ENCODE data around the gene DCHS1.

The DCHS1 gene

GRCh38 chr11:6673523-6674218 is 18.1 kb upstream of the DCHS1 start:
- no peak for DNase-seq (ENCODE audit: low read depth, low spot score)
- no peak overlapping the region for H3K4me3 ChIP-seq (ENCODE audit: low read length)

GRCh38 chr11:6671991-6672390 is 16.4 kb upstream of the DCHS1 start:
- no peak overlapping the region for H3K4me3 ChIP-seq (ENCODE audit: low read length)
- DNase-seq (ENCODE audit: low read depth, low spot score), result no peak

GRCh38 chr11:6670202-6670830 is 14.7 kb upstream of the DCHS1 start:
- no peak for DNase-seq (ENCODE audit: low read depth, low spot score)
- no peak overlapping the region for H3K4me3 ChIP-seq (ENCODE audit: low read length)

GRCh38 chr11:6667733-6668374 is 12.2 kb upstream of the DCHS1 start:
- peak; percentile 79 for DNase-seq (ENCODE audit: low read depth, low spot score)
- no peak overlapping the region for H3K4me3 ChIP-seq (ENCODE audit: low read length)

GRCh38 chr11:6666302-6667183 is 10.9 kb upstream of the DCHS1 start:
- DNase-seq (ENCODE audit: low read depth, low spot score), result no peak
- H3K4me3 ChIP-seq (ENCODE audit: low read length), result no peak overlapping the region

DNA sequence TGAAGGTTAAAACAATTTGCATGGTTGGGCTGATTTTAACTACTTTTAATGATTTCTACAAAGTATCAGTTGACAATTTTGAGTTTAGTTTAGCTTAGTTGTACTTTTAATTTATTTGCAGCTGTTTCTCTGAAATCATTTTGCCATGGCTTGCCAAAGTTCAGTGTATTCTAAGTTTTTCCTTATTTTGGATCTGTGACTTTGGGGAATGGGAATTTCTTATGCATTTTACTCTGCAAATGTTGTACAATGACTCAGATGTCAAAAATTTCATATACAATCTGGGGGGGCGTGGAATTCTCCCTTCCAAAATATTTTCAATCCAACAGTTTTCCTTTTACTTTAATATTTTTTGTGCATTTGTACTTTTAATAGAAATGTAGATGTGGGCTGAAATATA is 8.9 kb upstream of the DCHS1 start:
- DNase-seq (ENCODE audit: low read depth, low spot score), result no peak
- no peak overlapping the region for H3K4me3 ChIP-seq (ENCODE audit: low read length)

DNA sequence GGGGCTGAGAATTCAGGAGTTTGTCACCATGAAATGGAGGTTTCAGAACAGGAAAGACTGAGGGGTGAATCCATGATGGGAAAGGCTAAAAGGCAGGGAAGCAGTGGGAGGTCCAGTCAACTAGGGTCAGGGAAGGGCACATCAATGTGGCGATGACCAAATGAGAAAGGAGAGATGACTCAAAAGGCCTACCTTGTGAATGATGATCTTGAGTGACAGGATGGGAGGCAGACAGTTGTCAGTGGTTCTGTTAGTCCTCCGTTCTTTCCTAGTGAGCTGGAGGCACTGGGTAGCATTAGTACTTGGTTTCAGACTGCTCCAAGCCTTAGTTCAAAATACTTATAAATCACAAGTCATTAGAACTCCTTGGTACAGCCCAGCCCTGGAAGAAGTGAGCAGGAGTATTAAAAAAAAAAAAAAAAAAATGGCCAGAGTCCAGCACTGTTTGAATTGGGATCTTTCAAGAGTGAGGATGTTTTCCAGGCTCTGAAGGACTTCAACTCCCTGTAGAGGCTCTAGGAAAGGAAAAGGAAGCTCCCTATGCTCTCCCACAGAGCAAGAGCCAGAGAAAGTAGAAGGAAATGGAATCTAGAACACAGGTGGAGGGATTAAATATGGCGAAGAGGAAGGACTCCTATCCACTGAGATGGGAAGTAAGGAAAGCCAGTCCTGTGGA is 8.3 kb upstream of the DCHS1 start:
- no peak for DNase-seq (ENCODE audit: low read depth, low spot score)
- no peak overlapping the region for H3K4me3 ChIP-seq (ENCODE audit: low read length)

DNA sequence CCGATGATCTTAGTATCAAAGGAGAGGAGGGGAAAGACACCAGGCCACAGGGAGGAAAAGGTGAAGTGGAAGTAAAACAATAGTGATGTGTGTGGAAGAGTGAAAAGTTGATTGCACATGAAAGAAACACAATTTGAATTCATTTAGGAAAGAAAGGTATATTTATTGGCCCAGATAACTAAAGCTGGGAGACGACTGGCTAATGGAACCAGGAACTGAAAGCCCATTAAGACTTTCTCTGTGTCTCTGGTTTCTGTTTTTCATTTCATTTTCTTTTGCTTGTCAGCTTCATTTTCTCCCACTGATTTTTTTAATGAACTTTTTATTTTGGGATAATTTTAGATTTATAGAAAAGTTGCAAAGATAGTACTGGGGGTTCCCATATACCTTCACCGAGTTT is 5.1 kb upstream of the DCHS1 start:
- no peak for DNase-seq (ENCODE audit: low read depth, low spot score)
- H3K4me3 ChIP-seq (ENCODE audit: low read length), result no peak overlapping the region

GRCh38 chr11:6658647-6659046 is 3.0 kb upstream of the DCHS1 start:
- no peak for DNase-seq (ENCODE audit: low read depth, low spot score)
- no peak overlapping the region for H3K4me3 ChIP-seq (ENCODE audit: low read length)

DNA sequence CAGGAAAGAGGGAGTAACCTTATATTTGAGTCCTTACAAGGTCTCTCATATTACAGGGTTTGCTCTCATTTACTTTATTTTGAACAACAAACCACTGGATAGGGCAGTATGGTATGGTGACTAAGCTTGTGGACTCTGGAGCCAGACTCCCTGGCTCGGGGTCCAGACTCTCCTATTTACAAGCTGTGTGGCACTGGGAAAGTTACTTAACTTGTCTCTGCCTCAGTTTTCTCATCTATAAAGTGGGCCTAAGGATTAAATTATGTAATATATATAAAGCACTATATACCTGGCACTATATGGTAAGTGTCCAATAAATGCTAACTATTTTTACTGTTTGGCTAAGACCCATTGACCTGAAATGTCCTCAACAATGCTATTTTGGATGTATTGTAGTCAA is 1.7 kb upstream of the DCHS1 start:
- no peak for DNase-seq (ENCODE audit: low read depth, low spot score)
- no peak overlapping the region for H3K4me3 ChIP-seq (ENCODE audit: low read length)

GRCh38 chr11:6656936-6657335 is 1.3 kb upstream of the DCHS1 start:
- no peak overlapping the region for H3K4me3 ChIP-seq (ENCODE audit: low read length)
- DNase-seq (ENCODE audit: low read depth, low spot score), result no peak

DNA sequence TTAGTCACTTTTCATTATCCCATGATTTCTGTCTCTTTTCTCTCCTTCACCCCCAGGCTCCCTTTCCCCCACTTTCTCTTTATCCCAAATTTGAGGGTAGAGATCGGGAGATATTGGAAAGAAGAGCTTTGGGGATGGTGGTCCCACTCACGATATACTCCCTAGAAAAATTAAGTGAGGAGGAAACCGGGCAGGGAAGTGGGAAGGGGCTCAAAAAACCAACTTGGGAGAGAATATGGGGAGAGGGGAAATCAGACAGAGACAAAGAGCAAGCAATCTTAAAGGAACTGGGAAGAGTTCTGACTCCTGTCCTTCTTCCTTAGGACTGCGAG is 941 bp upstream of the DCHS1 start:
- no peak overlapping the region for H3K4me3 ChIP-seq (ENCODE audit: low read length)
- no peak for DNase-seq (ENCODE audit: low read depth, low spot score)

- no peak for DNase-seq (ENCODE audit: low read depth, low spot score)
- H3K4me3 ChIP-seq (ENCODE audit: low read length), result no peak overlapping the region
These were observed 404 bp downstream of the DCHS1 start for GRCh38 chr11:6655020-6655789.

- DNase-seq (ENCODE audit: low read depth, low spot score), result no peak
- no peak overlapping the region for H3K4me3 ChIP-seq (ENCODE audit: low read length)
These were observed 1.2 kb downstream of the DCHS1 start for GRCh38 chr11:6654281-6655019.

DNA sequence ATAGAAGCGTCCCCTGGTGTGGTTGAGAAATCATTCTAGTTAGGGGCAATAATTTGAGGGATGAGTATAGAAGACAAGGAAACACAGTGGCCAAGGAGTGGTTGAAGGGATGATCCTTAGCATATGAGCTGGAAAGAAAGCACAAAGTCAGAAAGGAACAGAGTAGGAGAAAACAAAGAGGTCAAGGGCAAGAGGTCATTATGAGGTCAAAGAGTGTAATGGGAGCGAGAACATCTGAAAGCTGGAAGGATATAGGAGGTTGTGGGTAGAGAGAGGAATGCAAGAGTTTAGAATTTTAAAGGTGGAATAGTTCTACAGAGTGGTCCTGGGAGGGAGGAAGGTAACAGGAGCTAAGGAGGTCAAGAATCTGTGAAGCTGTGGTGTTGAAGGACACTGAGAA is 2.0 kb downstream of the DCHS1 start:
- DNase-seq (ENCODE audit: low read depth, low spot score), result no peak
- no peak overlapping the region for H3K4me3 ChIP-seq (ENCODE audit: low read length)

GRCh38 chr11:6653097-6653496 is 2.5 kb downstream of the DCHS1 start:
- H3K4me3 ChIP-seq (ENCODE audit: low read length), result no peak overlapping the region
- no peak for DNase-seq (ENCODE audit: low read depth, low spot score)

DNA sequence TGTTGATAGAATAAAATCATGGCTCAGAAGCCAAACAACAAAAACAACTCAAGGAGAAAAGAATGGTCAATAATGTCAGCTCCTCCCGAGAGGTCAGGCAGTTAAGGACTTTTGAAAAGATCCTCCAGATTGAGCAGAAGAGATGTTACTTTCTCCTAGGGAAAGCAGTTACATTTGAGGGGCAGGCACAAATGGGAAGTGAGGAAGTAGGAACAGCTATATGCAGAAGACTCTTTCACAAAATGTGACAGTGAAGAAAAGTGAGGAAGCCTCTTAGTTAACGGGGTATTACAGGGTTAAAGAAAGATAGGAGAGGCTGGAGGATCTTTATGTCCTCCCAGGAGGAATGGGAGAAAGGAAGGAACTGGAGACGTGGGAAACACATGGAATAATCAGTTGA is 3.4 kb downstream of the DCHS1 start:
- no peak overlapping the region for H3K4me3 ChIP-seq (ENCODE audit: low read length)
- no peak for DNase-seq (ENCODE audit: low read depth, low spot score)

- no peak overlapping the region for H3K4me3 ChIP-seq (ENCODE audit: low read length)
- DNase-seq (ENCODE audit: low read depth, low spot score), result no peak
These were observed 4.6 kb downstream of the DCHS1 start for GRCh38 chr11:6650980-6651379.

Measured in Jurkat, Clone E6-1 (cell line).